ENCODE data around the gene RCOR3. TPM values are rescaled to one million over a fixed set of nuclear protein-coding genes. Genes with fewer than 3 reads are reported as not detected.
"Not testable (repeated sequence)": the region's sequence is repeated elsewhere in the genome, so short reads cannot be mapped to it uniquely, and the experiment has no call there.

RCOR3 gene
- total RNA-seq, 1 donor from 2014 or later: 21.9 TPM

DNA sequence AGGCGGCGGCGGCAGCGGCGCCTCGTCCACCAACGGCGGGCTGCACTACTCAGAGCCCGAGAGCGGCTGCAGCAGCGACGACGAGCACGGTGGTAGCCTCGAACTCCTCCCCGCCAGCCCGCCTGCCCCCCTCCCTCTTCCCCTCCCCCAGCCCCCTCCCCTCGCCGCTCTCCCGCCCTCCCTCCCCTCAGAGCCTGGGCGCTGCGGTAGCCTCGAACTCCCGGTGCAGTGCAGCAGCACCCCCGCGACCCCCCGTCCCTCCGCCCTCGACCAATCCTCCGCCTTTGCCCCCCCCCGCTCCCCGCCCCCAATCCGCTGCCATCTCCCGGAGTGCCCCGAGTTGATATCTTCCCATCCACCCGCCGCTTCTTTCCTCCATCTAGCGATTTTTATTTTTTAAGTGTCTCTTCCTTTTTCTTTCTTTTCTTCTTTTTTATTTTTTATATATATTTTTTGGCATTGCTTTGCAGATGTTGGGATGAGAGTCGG is 516 bp downstream of the RCOR3 start:
- no peak for DNase-seq (ENCODE audit: extremely low read depth, low read depth, low spot score)

DNA sequence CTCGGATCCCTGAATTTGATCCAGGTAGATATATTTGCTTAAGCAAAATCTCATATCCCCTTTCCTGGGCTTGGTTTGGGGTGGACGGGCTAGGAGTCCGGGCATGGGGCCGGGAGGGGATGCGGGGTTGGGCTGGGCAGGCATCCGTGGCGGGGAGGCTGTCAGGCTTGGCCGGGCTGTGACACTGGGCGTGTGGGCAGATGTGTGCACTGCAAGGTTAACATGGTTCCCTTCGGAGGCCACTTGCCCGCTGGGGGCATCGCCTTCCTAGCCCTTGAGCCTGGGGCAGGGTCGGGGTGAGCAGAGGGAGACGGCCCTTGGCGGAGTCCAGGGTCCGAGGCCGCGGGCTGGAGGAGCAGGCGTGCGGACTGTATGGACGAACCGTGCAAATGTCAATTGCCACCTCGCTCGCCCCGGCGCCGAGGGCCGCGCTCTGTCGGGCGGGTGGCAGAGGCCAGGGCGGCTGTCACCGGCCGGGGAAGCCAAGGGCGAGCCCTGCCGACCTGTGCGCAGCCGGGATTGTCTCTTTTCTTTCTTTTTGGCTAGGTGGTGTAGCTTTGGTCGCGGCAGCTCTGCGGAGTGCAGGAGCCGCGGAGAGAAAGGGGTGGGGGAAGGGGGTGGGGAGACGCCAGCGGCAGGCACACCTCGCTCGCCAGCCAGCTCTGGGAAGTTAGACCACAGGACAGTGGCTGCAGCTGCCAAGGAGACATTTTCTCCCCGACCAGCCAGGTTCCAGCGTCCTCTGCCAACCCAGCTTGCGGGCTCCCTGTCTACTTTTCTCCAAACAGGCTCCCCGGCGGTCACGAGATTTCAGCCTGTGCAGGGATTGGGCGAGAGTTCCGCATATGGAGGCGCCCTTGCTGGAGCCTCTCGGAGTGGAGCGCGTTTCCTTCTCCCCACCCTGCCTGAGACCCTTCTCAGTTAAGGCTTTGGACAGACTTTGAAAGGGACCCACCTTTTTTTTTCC is 1.3 kb downstream of the RCOR3 start:
- no peak for DNase-seq (ENCODE audit: extremely low read depth, low read depth, low spot score)

DNA sequence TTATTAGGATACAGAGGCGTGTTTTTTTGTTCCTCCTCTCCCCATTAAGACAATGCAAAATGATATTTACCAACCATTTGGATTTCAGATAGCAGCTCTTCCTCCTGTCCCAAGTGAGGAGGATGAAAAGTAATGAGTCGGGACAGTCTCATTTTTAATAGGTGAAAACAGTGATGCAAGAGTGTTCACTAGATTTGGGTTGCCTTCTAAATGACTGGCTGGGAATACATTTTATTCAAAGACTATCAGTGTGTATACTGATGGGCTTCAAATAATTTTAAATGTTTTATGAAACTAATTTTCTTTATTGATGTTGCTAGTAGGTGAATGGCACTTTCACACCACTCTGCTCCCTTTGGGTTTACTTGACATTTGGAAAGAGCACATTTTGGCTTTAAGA is 2.1 kb downstream of the RCOR3 start:
- DNase-seq (ENCODE audit: extremely low read depth, low read depth, low spot score): no peak

DNA sequence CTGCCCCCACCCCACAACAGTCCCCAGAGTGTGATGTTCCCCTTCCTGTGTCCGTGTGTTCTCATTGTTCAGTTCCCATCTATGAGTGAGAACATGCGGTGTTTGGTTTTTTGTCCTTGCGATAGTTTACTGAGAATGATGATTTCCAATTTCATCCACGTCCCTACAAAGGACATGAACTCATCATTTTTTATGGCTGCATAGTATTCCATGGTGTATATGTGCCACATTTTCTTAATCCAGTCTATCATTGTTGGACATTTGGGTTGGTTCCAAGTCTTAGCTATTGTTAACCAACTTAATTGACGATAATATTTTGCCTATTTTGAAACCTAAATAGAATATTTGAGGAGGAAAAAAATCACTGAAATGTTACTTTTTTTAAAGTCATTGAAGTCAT is 3.9 kb downstream of the RCOR3 start:
- not testable (repeated sequence) for DNase-seq (ENCODE audit: extremely low read depth, low read depth, low spot score)

DNA sequence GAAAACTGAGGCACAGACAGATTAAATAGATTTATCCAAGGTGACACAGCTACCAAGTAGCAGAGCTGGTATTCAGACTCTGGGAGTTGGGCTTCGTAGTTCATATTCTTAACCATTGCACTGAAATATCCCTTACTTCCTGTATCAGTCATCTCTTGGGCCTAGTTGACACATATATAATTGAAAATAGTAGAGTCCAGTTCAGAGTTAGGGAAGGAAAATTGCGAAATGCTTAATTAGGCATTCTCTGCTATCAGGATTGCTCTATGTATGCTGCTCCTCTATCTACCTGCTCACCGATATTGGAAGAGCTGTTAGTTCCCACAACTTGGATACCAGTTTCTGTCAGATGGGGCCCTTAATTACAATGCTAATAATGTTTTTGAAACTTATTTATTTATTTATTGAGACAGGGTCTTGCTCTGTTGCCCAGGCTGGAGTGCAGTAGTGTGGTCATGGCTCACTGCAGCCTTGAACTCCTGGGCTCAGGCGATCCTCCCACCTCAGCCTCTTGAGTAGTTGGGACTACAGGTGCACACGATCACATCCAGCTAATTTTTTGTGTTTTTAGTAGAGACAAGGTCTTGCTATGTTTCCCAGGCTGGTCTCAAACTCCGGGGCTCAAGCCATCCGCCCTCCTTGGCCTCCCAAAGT is 8.2 kb downstream of the RCOR3 start:
- DNase-seq (ENCODE audit: extremely low read depth, low read depth, low spot score): no peak

DNA sequence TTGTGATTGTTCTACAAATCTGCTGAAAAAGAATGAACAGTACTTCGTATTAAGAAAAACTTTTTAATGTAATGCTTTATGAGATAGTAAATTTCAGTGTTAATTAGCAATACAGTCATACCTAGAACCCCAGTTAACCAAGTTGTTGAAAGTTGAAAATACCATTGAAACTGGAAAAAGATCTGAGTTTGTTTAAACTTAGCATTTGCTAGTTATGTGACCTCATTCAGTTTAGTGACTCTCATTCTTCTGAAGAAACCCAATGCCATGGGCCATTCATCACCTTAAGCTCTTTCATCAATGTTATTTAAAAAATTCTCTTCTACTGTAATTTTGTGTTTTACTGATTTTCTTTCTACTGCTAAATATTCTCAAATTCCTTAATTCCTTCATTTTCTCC is 20.2 kb downstream of the RCOR3 start:
- DNase-seq (ENCODE audit: extremely low read depth, low read depth, low spot score): no peak

DNA sequence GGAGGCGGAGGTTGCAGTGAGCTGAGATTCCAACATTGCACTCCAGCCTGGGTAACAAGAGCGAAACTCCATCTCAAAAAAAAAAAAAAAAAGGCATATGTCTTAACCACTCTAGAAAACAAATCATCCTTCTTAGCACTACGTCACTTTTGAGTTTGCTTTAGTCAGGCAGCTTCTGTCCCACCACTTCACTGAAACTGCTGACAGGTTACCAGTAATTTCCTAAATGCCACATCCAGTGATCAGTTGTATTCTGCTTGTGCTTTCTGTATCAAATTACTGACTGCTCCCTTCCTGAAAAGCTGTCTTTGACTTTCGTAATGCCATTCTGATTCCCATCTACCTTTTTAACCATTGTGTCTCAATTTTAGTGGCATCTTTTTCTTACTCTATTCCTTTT is 21.7 kb downstream of the RCOR3 start:
- DNase-seq (ENCODE audit: extremely low read depth, low read depth, low spot score): no peak

DNA sequence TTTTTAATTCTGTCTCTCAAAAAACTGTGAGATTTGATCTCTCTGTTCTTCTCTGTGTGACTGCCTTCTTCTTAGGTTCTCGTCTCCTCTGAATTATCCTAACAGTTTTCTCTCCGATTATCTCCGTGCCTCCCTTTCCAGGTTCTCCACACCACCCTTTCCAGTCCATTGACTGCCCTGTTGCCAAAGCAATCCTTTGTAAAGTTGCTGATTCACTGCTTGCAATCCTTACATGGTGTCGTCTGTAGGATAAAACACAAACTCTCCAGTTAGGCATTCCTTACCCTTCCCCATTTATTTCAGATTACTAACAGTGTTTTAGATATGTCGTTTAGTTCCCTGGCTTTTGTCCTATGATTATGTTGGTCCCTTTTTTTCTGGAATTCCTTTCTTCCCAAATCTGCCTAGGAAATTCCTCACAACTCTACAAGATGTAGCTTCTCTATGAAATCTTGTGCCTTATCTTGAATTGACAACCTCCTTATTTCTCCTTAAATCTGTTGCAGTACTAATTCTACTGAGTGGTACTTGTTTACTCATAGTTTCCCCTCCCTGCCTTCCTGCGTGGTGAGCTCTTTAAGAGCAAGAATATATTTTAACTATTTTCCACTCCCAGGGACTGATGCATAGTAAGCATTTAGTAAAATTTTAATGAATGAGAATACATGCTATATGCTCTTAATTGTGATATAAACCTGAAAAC is 22.3 kb downstream of the RCOR3 start:
- DNase-seq (ENCODE audit: extremely low read depth, low read depth, low spot score): no peak

DNA sequence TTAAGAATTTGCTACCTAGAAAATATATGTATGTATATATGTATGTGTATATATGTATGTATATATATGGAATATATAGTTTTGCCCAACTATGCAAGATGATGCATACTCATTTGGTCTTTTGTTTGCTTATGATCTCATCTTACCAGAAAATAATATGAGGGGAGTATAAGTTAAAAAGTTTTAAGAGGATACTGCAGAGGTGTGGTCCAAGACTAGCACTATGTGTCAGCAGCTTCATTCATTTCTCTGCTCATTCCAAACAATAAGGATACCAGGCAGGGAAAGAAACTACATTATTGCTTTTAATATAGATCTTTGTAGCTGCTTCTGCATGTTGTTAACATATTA is 22.8 kb downstream of the RCOR3 start:
- no peak for DNase-seq (ENCODE audit: extremely low read depth, low read depth, low spot score)

DNA sequence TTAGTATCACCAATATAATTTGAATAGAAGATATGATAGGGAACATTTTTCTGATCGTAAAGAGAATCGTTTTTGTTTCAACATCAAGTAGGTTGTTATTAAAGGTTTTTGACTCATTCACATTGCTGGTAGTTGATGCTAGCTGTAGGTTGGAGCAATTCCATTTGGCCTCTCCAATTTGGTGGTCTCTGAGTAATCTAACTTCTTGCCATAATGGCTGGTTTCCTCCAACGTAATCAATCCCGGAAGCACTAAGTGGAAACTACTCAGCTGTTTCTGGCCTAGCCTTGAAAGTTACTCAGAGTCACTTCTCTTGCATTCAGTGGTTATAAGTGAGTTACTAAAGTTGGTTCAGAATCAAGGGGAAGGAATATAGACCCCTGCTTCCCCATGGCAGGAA is 26.0 kb downstream of the RCOR3 start:
- DNase-seq (ENCODE audit: extremely low read depth, low read depth, low spot score): no peak

DNA sequence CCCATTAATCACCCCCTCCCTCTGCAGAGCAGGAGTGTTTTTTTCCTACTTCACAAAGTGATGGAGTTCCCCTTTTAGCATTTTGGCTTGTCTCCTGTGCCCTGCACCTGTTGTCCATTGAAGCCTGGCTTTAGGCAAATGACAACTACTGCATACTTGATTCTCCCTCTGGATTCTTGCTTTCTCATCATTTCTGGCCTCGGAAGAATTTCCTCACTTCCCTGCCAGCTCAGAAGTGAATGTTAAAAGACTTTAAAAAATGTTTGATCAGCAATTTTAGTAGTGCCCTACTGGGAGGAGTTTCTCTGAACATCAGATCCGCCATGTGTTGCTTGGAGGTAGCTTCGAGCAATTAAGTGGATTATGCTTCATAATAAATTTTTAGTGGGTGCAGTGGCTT is 28.1 kb downstream of the RCOR3 start:
- DNase-seq (ENCODE audit: extremely low read depth, low read depth, low spot score): no peak

DNA sequence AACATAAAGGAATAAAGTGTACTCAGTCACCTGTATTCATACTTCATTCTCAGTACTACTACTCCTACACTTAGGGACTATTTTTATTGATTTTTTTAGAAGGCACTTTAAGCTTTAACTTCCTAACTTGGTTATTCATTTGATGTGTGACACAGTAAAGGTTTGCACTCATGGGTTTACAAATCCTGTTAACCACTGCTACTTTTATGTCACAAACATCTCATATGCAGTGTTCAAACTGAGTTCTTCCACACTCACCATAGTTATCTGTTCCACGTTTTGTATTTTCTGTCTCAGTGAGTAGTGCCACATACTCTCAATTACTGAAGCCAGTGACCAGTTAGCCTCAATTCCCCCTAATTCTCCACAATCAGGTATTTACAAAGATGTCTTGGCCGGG is 33.2 kb downstream of the RCOR3 start:
- DNase-seq (ENCODE audit: extremely low read depth, low read depth, low spot score): no peak

DNA sequence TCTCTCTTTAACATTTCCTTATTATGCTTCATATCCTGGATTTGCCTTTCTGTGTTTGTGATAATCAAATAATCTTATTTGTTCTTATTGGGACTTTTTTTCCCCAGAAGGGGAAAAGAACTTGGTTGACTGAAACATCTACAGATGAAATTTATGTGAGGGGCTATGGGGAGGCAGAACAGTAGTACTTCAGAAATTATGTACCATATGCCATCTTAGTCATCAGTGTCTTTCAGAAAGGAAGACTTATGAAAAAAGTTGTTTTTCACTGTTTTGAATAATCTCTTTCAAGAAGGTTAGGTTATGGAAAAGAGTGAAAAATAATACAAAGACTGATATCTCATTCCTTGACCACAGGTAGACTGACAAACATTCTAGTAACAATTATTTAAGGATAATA is 37.2 kb downstream of the RCOR3 start:
- DNase-seq (ENCODE audit: extremely low read depth, low read depth, low spot score): no peak

DNA sequence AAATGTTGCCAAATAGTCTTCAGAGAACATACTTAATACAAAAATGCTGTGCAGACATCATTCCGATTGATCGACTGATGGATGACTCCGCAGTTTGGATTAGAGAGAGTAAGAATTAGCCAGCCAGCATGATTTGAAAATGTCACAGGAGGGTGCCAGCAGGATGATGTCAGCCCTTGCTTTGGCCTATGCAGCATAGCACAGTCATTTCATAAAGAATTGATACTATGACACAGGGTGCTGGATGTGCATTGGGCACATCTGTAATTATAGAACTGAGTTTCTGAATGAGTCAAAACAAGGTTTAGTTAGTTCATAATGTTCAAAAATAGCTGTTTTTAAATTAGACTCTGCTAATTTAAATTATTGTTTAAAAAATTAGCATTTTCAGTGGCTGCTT is 45.9 kb downstream of the RCOR3 start:
- DNase-seq (ENCODE audit: extremely low read depth, low read depth, low spot score): no peak

DNA sequence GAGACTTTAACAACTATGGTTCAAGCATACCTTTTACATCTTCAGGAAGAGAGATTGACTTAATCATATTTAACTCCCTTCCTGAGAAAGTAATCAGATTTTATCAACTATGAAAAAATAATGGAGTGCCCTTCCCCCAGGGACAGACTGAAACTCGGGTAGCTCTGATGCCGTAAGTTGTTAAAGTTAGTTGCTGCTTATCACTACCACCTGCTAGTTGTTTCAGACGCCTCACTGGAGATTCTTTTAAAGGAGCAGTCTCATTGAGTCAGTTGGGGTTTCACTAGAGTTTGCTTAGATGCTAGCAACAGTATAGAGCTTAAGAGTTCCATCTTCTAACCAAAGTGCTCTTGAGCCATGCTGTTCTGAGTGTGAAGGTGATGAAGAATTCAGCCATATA is 50.5 kb downstream of the RCOR3 start:
- DNase-seq (ENCODE audit: extremely low read depth, low read depth, low spot score): no peak

DNA sequence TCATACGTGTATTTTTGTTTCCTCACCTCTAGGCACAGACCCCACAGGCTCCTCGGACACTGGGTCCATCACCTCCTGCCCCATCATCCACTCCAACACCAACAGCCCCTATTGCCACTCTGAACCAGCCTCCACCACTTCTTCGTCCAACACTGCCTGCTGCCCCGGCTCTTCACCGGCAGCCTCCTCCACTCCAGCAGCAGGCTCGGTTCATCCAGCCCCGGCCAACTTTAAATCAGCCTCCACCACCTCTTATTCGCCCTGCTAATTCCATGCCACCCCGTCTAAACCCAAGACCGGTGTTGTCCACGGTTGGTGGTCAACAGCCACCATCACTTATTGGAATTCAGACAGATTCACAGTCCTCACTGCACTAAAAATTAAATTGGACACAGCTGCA is 54.2 kb downstream of the RCOR3 start:
- DNase-seq (ENCODE audit: extremely low read depth, low read depth, low spot score): no peak

DNA sequence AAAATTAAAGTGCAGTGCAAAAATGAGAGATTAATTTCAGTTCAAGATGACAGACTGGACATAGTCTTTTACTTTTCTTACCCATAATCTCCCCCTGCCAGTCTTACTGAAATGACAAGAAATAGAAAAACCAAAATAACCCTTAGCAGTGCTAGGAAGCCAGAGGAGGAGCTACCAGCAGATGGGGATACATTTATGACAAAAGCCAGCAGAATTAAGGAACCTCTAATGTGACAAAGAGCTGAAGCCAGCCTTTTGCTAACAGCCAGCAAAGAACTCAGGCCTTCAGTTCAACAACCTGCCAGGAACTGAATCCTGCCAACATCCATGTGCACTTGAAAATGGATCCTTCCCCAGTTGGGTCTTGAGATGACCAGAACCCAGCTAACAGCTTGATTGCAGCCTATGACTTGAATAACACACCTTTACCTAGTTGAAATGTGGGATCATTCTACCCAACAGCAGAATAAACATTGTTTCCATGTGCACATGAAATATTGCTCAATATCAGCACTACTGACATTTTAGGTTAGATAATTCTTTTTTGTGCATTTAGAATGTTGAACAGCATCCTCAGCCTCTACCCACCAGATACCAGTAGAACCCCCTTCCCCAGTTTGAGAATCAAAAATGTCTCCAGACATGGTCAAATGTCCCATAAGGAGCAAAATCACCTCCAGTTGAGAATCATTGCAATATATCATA is 59.6 kb downstream of the RCOR3 start:
- no peak for DNase-seq (ENCODE audit: extremely low read depth, low read depth, low spot score)

DNA sequence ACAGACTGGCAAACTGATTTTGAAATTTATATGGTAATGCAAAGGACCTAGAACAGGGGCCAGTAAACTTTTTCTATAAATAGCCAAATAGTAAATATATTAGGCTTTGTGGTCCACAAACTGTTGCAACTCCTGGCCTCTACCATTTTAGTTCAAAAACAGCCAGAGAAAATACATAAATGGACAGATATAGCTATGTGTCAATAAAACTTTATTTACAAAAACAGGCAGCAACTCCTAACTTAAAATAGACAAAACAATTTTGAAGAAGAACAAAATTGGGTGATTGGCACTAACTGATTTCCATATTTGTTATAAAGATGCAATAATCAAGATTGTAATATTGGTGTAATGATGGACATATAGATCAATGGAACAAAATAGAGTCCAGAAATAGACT is 60.7 kb downstream of the RCOR3 start:
- DNase-seq (ENCODE audit: extremely low read depth, low read depth, low spot score): no peak

DNA sequence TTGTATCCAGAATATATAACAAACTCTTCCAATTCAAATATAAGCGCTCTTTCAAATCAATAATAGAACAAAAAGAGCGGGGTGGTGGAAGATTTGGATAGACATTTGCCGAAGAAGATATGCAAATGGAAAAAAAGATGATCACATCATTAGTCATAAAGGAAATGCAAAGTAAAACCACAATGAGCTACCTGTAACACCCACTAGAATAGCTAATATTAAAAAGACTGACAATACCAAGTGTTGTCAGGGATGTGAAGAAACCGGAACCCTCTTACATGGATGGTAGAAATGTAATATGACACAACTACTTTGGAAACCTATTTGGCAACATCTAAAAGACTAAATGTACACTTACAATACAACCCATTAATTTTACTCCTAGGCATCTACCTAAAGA is 61.8 kb downstream of the RCOR3 start:
- no peak for DNase-seq (ENCODE audit: extremely low read depth, low read depth, low spot score)

DNA sequence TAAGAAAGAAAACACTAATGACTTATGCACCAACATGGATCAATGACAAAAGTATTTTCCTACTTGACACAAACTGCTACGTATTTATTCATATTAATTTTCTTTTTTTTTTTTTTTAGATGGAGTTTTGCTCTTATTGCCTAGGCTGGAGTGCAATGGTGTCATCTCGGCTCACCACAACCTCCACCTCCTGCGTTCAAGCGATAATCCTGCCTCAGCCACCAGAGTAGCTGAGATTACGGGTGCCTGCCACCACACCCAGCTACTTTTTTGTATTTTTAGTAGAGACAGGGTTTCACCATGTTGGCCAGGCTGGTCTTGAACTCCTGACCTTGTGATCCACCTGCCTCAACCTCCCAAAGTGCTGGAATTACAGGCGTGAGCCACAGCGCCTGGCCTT is 62.5 kb downstream of the RCOR3 start:
- DNase-seq (ENCODE audit: extremely low read depth, low read depth, low spot score): not testable (repeated sequence)

Measured in glomerular endothelial cell (primary cell).